Endodermal cell (in vitro differentiated cells): ENCODE data around the gene MMD. TPM values are rescaled to one million over a fixed set of nuclear protein-coding genes. Genes with fewer than 3 reads are reported as not detected.
"Not testable (repeated sequence)": the region's sequence is repeated elsewhere in the genome, so short reads cannot be mapped to it uniquely, and the experiment has no call there.

Experiments
- DNase-seq: peaks from one replicate; pipeline ENCODE4 v3.0.0-alpha.2; 2017
- H3K27ac ChIP-seq: 2 replicates; pipeline ENCODE4 v1.5.1; 2013; ENCODE audit warnings: mild to moderate bottlenecking, low read depth, low read length, moderate library complexity
- H3K27me3 ChIP-seq: 2 replicates; pipeline ENCODE4 v1.6.1; 2013; ENCODE audit warnings: mild to moderate bottlenecking, low read length, moderate library complexity; ENCODE audit not compliant: insufficient read depth, control insufficient read depth, poor library complexity, severe bottlenecking
- H3K36me3 ChIP-seq: 2 replicates; pipeline ENCODE4 v1.7.0; 2013; ENCODE audit warnings: mild to moderate bottlenecking, low read length, moderate library complexity; ENCODE audit not compliant: control insufficient read depth, insufficient read depth
- H3K4me1 ChIP-seq: one replicate; pipeline ENCODE4 v1.7.0; 2013; ENCODE audit warnings: low read length; ENCODE audit not compliant: control insufficient read depth, insufficient read depth
- H3K4me3 ChIP-seq: 2 replicates; pipeline ENCODE4 v1.5.1; 2013; ENCODE audit warnings: mild to moderate bottlenecking, low read length, moderate library complexity
- H3K9ac ChIP-seq: 2 replicates; pipeline ENCODE4 v1.6.1; 2013; ENCODE audit warnings: mild to moderate bottlenecking, low read length, moderate library complexity; ENCODE audit not compliant: poor library complexity, severe bottlenecking; ENCODE audit errors: extremely low read depth
- H3K9me3 ChIP-seq: 2 replicates; pipeline ENCODE4 v1.6.1; 2013; ENCODE audit warnings: mild to moderate bottlenecking, low read length, moderate library complexity; ENCODE audit not compliant: control insufficient read depth
- H3K27ac Mint-ChIP-seq: 2 replicates; pipeline ENCODE4 v1.8.0; 2020; ENCODE audit warnings: mixed read lengths
- H3K27me3 Mint-ChIP-seq: 2 replicates; pipeline ENCODE4 v1.8.0; 2021; ENCODE audit warnings: mild to moderate bottlenecking, mixed read lengths; ENCODE audit not compliant: insufficient read depth
- H3K36me3 Mint-ChIP-seq: 2 replicates; pipeline ENCODE4 v1.8.0; 2020; ENCODE audit warnings: low read depth, mixed read lengths
- H3K4me1 Mint-ChIP-seq: 2 replicates; pipeline ENCODE4 v1.8.0; 2020; ENCODE audit warnings: mixed read lengths
- H3K4me3 Mint-ChIP-seq: 2 replicates; pipeline ENCODE4 v1.8.0; 2020; ENCODE audit warnings: mild to moderate bottlenecking, moderate library complexity, mixed read lengths
- H3K9me3 Mint-ChIP-seq: 2 replicates; pipeline ENCODE4 v1.8.0; 2020; ENCODE audit warnings: mild to moderate bottlenecking, mixed read lengths
- WGBS, 2 experiments: methylation state at CpG; one replicate each; pipeline versions ENCODE4 v1.1.5 to v1.1.7; 2013; ENCODE audit warnings: missing lambda C conversion rate in 2 of 2, mixed read lengths in 1 of 2; ENCODE audit not compliant: insufficient coverage in 1 of 2, insufficient read length in 1 of 2; 5-methylcytosine and 5-hydroxymethylcytosine counted together
- long read RNA-seq, 4 experiments: library from polyadenylated mRNA in 2 of 4; library from RNA in 1 of 4; library from capped mRNA in 1 of 4; stranded (forward) in 3 of 4; unstranded in 1 of 4; transcript quantifications; one replicate each; pipeline ENCODE4 v2.0.0, GENCODE V29; 2020 to 2021; ENCODE audit warnings: inconsistent platforms in 1 of 4
- polyA plus RNA-seq, 2 experiments: library from polyadenylated mRNA; stranded (reverse); fragments of 50-300 nt; gene quantifications; one replicate each; pipeline ENCODE4 v1.2.3, GENCODE V29; 2013
- total RNA-seq, 2 donors: library from RNA; stranded (reverse); fragmentation: NEBNext Ultra II Directional in 1 of 2; extraction: Animal tissue kit (Norgen Biotek cat#: 25700) in 1 of 2; gene quantifications; 2 replicates in 1 of 2; 3 replicates in 1 of 2; pipeline ENCODE4 v1.2.1, GENCODE V29; 2021
- TF ChIP-seq, protein P1 (sequence below): fragments of 200-600 bp; sonication (generic); conservative IDR thresholded peaks from 2 replicates; pipeline ENCODE4 v1.5.0; 2021; ENCODE audit warnings: antibody characterized with exemption, mild to moderate bottlenecking

Gene MMD, protein sequence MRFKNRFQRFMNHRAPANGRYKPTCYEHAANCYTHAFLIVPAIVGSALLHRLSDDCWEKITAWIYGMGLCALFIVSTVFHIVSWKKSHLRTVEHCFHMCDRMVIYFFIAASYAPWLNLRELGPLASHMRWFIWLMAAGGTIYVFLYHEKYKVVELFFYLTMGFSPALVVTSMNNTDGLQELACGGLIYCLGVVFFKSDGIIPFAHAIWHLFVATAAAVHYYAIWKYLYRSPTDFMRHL
- 10 to 100 TPM; 40.1 to 40.2 TPM for total RNA-seq
- polyA plus RNA-seq (2013, experiment 1 of 2), result 57.9 TPM
- polyA plus RNA-seq (2013, experiment 2 of 2), result 59.9 TPM
- long read RNA-seq, experiment 1, transcript MMD-201 (7 exons, 2,735 nt), result major isoform, 5 of 14 reads
- long read RNA-seq, experiment 1, partial matches to known transcripts, result 0 of 14 reads
- long read RNA-seq, experiment 1, other reads (novel, unspliced or antisense), result 9 of 14 reads
- long read RNA-seq, experiment 2, transcript MMD-201 (7 exons, 2,735 nt), result major isoform, 79 of 96 reads
- long read RNA-seq, experiment 2, partial matches to known transcripts, result 1 of 96 reads
- long read RNA-seq, experiment 2, other reads (novel, unspliced or antisense), result 16 of 96 reads
- long read RNA-seq, experiment 3, transcript MMD-204 (8 exons, 2,641 nt), result minor isoform, 6 of 119 reads
- long read RNA-seq, experiment 3, transcript MMD-201 (7 exons, 2,735 nt), result major isoform, 96 of 119 reads
- long read RNA-seq, experiment 3, partial matches to known transcripts, result 2 of 119 reads
- long read RNA-seq, experiment 3, other reads (novel, unspliced or antisense), result 14 of 119 reads
- long read RNA-seq, experiment 4, partial matches to known transcripts, result 5 of 6 reads
- long read RNA-seq, experiment 4, other reads (novel, unspliced or antisense), result 0 of 6 reads

DNA sequence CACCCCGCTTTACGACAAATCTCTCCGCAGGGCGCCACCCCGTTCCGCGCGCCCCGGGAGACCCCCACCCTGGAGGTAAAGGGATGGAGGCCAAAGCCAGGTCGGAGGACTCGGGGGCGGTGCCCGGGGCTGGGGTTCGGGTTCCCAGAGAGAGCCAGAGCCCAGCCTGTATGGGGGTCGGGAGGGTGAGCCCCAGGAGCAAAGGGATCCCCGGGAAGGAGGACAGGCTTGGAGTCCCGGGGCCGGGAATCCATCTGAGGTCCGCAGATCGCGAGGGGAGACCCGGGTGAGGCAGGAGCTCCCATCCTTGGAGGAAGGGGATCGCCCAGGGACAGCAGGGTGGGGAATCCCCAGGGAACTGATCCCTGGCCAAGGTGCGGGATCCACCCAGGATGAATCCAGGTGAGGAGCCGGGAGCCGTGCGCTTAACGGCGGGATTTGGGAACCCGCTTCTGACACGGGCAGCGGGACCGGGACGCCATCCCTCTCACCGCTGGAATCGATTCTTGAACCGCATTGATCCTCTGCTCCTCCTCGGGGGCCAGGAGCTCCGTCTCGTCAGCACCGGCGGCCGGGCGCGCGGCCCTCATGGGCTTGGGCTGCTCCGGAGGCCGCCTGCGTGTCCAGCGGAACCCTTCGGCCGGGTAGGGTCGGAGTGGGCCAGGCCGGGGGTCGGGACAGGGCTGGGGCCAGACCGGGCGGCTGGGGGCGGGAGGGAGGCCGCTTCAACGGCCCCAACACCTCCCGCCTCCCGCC lies at the start of gene MMD:
MMD (minus strand) TSS at position 657 of the 756 bp plus-strand sequence; CDS start at position 517, 140 bp downstream.
- Histone ChIP-seq H3K27ac (peak within 1 kb of the TSS; percentile 82), H3K36me3 (peaks cover 12% of the 10 kb centered on the region), H3K4me3 (peak within 1 kb of the TSS; percentile 91), H3K27me3 (no peaks in the 10 kb centered on the region), H3K4me1 (no peaks in the 10 kb centered on the region), H3K9ac (peak within 1 kb of the TSS; percentile 68), H3K9me3 (peaks cover 2% of the 10 kb centered on the region)
- peak within 1 kb of the TSS; percentile 88 for H3K4me3 Mint-ChIP-seq
- peaks cover 6% of the 10 kb centered on the region for H3K27me3 Mint-ChIP-seq
- H3K36me3 Mint-ChIP-seq, result peaks cover 21% of the 10 kb centered on the region
- H3K27ac Mint-ChIP-seq, result peak within 1 kb of the TSS; percentile 83
- H3K4me1 Mint-ChIP-seq, result peaks cover 21% of the 10 kb centered on the region
- TF ChIP-seq, protein P1, sequence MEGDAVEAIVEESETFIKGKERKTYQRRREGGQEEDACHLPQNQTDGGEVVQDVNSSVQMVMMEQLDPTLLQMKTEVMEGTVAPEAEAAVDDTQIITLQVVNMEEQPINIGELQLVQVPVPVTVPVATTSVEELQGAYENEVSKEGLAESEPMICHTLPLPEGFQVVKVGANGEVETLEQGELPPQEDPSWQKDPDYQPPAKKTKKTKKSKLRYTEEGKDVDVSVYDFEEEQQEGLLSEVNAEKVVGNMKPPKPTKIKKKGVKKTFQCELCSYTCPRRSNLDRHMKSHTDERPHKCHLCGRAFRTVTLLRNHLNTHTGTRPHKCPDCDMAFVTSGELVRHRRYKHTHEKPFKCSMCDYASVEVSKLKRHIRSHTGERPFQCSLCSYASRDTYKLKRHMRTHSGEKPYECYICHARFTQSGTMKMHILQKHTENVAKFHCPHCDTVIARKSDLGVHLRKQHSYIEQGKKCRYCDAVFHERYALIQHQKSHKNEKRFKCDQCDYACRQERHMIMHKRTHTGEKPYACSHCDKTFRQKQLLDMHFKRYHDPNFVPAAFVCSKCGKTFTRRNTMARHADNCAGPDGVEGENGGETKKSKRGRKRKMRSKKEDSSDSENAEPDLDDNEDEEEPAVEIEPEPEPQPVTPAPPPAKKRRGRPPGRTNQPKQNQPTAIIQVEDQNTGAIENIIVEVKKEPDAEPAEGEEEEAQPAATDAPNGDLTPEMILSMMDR, result no peak
- 0% methylated on average over 8 to 62 of the region's 62 CpGs for WGBS, 2 experiments
- no peaks in the 10 kb centered on the region for H3K9me3 Mint-ChIP-seq
- no peak for DNase-seq

DNA sequence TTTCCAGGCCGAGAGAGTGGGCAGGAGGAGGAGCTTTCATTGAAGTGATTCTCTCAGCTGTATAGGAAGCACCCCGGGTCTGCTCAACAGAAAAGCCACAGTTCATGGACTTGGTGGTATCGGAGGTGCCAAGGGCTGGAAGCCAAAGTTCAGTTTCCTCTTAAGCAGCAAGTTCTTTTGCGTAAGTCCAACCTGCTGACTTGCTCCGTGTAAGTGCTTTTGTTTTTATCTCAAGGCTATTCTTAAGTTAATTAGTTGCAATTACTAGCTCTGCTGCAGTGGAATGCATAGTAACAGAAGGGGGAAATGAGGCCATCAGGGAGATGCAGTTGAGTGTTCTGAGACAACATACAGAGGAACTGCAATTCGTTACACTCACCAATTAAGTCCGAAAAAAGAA lies 45.0 kb upstream of the MMD start:
- peaks cover 4% of the 10 kb centered on the region for H3K9me3 ChIP-seq
- peaks cover 19% of the 10 kb centered on the region for H3K9me3 Mint-ChIP-seq
- 58 to 61% methylated on average over 4 to 7 of the region's 7 CpGs for WGBS, 2 experiments
- H3K27me3 ChIP-seq, result no peaks in the 10 kb centered on the region
- DNase-seq, result peak; percentile 64
- TF ChIP-seq, protein P1, result no peak
- H3K4me1 ChIP-seq, result no peaks in the 10 kb centered on the region
- no peaks in the 10 kb centered on the region for H3K27me3 Mint-ChIP-seq
- no peak overlapping the region for H3K9ac ChIP-seq
- H3K4me3 Mint-ChIP-seq, result peak overlapping the region; percentile 11
- H3K27ac ChIP-seq, result no peak overlapping the region
- H3K36me3 Mint-ChIP-seq, result peaks cover 8% of the 10 kb centered on the region
- no peak overlapping the region for H3K4me3 ChIP-seq
- H3K36me3 ChIP-seq, result no peaks in the 10 kb centered on the region
- H3K4me1 Mint-ChIP-seq, result peaks cover 23% of the 10 kb centered on the region
- peak overlapping the region; percentile 83 for H3K27ac Mint-ChIP-seq

DNA sequence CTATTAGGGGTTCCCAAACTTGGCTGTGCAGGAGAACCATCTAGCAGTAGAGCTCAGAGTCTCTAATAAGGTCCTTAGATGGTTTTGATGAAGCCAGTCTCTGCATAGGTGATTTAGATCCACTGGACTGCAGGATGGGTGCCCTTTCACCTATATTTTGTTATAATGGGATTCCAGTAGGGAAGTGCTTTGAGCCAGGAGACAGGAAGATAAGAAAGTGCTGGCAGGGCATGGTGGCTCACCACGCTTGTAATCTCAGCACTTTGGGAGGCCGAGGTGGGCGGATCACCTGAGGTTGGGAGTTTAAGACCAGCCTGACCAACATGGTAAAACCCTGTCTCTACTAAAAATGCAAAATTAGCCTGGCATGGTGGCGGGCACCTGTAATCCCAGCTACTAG lies 44.1 kb upstream of the MMD start:
- not testable (repeated sequence) for H3K27me3 ChIP-seq, H3K27ac Mint-ChIP-seq, H3K4me3 ChIP-seq, H3K4me3 Mint-ChIP-seq, H3K9me3 ChIP-seq, H3K9ac ChIP-seq, H3K27me3 Mint-ChIP-seq, H3K36me3 Mint-ChIP-seq, H3K27ac ChIP-seq, H3K36me3 ChIP-seq, H3K4me1 ChIP-seq, DNase-seq
- Mint-ChIP-seq H3K9me3 (peaks cover 19% of the 10 kb centered on the region), H3K4me1 (peaks cover 23% of the 10 kb centered on the region)
- 90 to 96% methylated on average over 3 to 4 of the region's 4 CpGs for WGBS, 2 experiments
